GM12878 (cell line): ENCODE results near the gene NAT10. TPM values are rescaled to one million over a fixed set of nuclear protein-coding genes. Genes with fewer than 3 reads are reported as not detected.

ENCODE experiments used
- BHLHE40 ChIP-seq, 2 experiments: fragments of 450-650 bp in 1 of 2; IDR thresholded peaks; 2 replicates each; pipeline ENCODE4 v1.6.1; 2011 to 2017; ENCODE audit warnings: low read depth in 2 of 2, borderline replicate concordance in 1 of 2, improper control_type of control experiment in 1 of 2, low read length in 1 of 2, mild to moderate bottlenecking in 1 of 2
- CEBPB ChIP-seq, 2 experiments: fragments of 150-350 bp in 1 of 2; IDR thresholded peaks; 2 replicates each; pipeline ENCODE4 v1.6.1; 2012 to 2014; ENCODE audit warnings: low read depth in 2 of 2, low read length in 2 of 2, borderline replicate concordance in 1 of 2, inconsistent platforms in 1 of 2
- EP300 ChIP-seq, 2 experiments: fragments of 150-350 bp in 1 of 2; IDR thresholded peaks; 2 replicates each; pipeline ENCODE4 v1.6.1; 2011 to 2012; ENCODE audit warnings: low read depth in 2 of 2, low read length in 2 of 2, borderline replicate concordance in 1 of 2, improper control_type of control experiment in 1 of 2, inconsistent platforms in 1 of 2; ENCODE audit not compliant: control insufficient read depth in 1 of 2
- ESRRA ChIP-seq: IDR thresholded peaks from 2 replicates; pipeline ENCODE4 v1.6.1; 2012; ENCODE audit warnings: mild to moderate bottlenecking, low read length, improper control_type of control experiment
- GABPA ChIP-seq: IDR thresholded peaks from 2 replicates; pipeline ENCODE4 v1.6.1; 2014; ENCODE audit warnings: antibody characterized with exemption, low read depth, mild to moderate bottlenecking, inconsistent platforms
- HDAC6 ChIP-seq: fragments of 200-600 bp; sonication (generic); IDR thresholded peaks from one replicate; pipeline ENCODE4 v1.8.0; 2017; ENCODE audit warnings: antibody characterized with exemption; ENCODE audit not compliant: unreplicated experiment
- JUNB ChIP-seq: IDR thresholded peaks from 2 replicates; pipeline ENCODE4 v1.6.1; 2016; ENCODE audit warnings: antibody characterized with exemption, mild to moderate bottlenecking
- JUND ChIP-seq: IDR thresholded peaks from 2 replicates; pipeline ENCODE4 v1.6.1; 2012; ENCODE audit warnings: low read depth, mild to moderate bottlenecking, low read length, improper control_type of control experiment, moderate library complexity
- MYB ChIP-seq: fragments of 150-350 bp; IDR thresholded peaks from 2 replicates; pipeline ENCODE4 v1.6.1; 2014; ENCODE audit warnings: mild to moderate bottlenecking, low read depth, low read length, borderline replicate concordance
- NFYB ChIP-seq: IDR thresholded peaks from 2 replicates; pipeline ENCODE4 v1.6.1; 2011; ENCODE audit warnings: low read depth, mild to moderate bottlenecking, low read length, improper control_type of control experiment, moderate library complexity; ENCODE audit not compliant: insufficient read depth
- NR2C1 ChIP-seq: fragments of 450-650 bp; IDR thresholded peaks from 2 replicates; pipeline ENCODE4 v1.6.1; 2017; ENCODE audit warnings: antibody characterized with exemption, mild to moderate bottlenecking, moderate library complexity
- PAX8 ChIP-seq: fragments of 450-650 bp; IDR thresholded peaks from 2 replicates; pipeline ENCODE4 v1.6.1; 2017; ENCODE audit warnings: mild to moderate bottlenecking, moderate library complexity
- SUZ12 ChIP-seq: fragments of 200-600 bp; sonication (generic); IDR thresholded peaks from one replicate; pipeline ENCODE4 v1.6.1; 2018; ENCODE audit warnings: antibody characterized with exemption, mild to moderate bottlenecking; ENCODE audit not compliant: unreplicated experiment
- ZNF207 ChIP-seq: fragments of 450-650 bp; IDR thresholded peaks from 2 replicates; pipeline ENCODE4 v1.6.1; 2014; ENCODE audit warnings: antibody characterized with exemption, mild to moderate bottlenecking, borderline replicate concordance
- polyA plus RNA-seq, 11 experiments: library from polyadenylated mRNA; depleted of rRNA in 4 of 11; unstranded in 6 of 11; stranded (reverse) in 5 of 11; fragments of >200 nt; fragmentation: Nextera tagmentation in 4 of 11; fragmentation: Illumina TruSeq in 1 of 11; extraction: Ambion mirVana in 4 of 11; extraction: Trizol in 1 of 11; gene quantifications; 1 replicate in 1 of 11; 2 replicates in 10 of 11; pipeline versions ENCODE4 v1.2.1 to v1.2.3, GENCODE V29; 2011 to 2016; ENCODE audit warnings: inconsistent platforms in 2 of 11, missing spikeins in 2 of 11, low read depth in 1 of 11
- total RNA-seq, 4 experiments: library from RNA; depleted of rRNA in 3 of 4; stranded (reverse); fragments of >200 nt in 3 of 4; fragmentation: Illumina TruSeq in 1 of 4; extraction: Trizol in 1 of 4; gene quantifications; 2 replicates each; pipeline versions ENCODE4 v1.2.1 to v1.2.3, GENCODE V29; 2013 to 2021
- TF ChIP-seq, protein P1 (sequence below): fragments of 150-350 bp; IDR thresholded peaks from 2 replicates; pipeline ENCODE4 v1.6.1; 2016; ENCODE audit warnings: low read depth, low read length
- TF ChIP-seq, protein P2 (sequence below): IDR thresholded peaks from 2 replicates; pipeline ENCODE4 v1.6.1; 2012; ENCODE audit warnings: low read depth, low read length, improper control_type of control experiment
- TF ChIP-seq, protein P3 (sequence below): fragments of 450-650 bp; IDR thresholded peaks from 2 replicates; pipeline ENCODE4 v1.6.1; 2017; ENCODE audit warnings: mild to moderate bottlenecking, moderate library complexity
- TF ChIP-seq, protein P4 (sequence below): fragments of 450-650 bp; IDR thresholded peaks from 2 replicates; pipeline ENCODE4 v1.6.1; 2016; ENCODE audit warnings: mild to moderate bottlenecking

The NAT10 gene
- total and polyA plus RNA-seq, 10 of the 15 experiments (the other 5 are each of a cell fraction or from before 2014, with no cell fraction given) = 45.1 to 95.5 (median 72.8) TPM

DNA sequence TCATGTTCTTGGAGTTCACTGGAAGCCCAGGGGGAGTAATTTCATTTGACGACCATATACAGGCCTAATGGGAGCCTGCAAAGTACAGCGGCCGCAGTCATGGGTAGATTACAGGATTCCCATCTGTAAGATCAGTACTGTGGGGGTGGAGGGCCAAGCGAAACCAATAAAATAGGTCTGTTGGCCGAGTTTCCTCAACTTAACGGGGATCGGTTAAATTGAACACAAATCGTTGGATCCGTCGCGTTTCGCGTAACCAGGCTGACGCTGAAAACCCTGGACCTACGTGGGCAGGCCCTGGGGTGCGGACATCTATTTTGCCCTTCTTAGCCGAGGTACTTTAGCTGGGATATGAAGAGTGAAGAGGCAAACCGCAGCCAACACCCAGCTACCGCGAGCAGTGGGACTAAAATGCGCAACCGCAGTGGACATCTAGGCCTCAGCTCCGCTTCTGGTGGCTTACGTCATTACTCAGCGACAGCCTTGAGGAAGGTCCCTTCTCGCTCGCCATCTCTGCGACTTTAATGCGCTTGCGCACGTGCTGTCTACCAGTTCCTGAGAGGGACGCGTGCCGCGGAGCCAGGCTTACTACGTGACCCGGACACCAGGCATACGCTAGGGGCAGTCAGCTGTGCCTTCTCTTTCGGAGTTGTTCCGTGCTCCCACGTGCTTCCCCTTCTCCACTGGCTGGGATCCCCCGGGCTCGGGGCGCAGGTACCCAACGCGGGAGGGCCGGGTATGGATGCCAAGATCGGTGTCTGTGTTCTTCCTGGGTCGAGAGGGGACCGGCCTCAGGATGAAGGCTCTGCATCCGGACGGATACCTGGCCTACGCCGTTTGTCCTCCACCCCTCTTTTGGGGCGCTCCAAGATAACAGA lies at the start of gene NAT10 (continued):
- TF ChIP-seq, protein P1, sequence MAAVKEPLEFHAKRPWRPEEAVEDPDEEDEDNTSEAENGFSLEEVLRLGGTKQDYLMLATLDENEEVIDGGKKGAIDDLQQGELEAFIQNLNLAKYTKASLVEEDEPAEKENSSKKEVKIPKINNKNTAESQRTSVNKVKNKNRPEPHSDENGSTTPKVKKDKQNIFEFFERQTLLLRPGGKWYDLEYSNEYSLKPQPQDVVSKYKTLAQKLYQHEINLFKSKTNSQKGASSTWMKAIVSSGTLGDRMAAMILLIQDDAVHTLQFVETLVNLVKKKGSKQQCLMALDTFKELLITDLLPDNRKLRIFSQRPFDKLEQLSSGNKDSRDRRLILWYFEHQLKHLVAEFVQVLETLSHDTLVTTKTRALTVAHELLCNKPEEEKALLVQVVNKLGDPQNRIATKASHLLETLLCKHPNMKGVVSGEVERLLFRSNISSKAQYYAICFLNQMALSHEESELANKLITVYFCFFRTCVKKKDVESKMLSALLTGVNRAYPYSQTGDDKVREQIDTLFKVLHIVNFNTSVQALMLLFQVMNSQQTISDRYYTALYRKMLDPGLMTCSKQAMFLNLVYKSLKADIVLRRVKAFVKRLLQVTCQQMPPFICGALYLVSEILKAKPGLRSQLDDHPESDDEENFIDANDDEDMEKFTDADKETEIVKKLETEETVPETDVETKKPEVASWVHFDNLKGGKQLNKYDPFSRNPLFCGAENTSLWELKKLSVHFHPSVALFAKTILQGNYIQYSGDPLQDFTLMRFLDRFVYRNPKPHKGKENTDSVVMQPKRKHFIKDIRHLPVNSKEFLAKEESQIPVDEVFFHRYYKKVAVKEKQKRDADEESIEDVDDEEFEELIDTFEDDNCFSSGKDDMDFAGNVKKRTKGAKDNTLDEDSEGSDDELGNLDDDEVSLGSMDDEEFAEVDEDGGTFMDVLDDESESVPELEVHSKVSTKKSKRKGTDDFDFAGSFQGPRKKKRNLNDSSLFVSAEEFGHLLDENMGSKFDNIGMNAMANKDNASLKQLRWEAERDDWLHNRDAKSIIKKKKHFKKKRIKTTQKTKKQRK = peak; percentile 50; the same call in 1 of the 2 replicates
- TF ChIP-seq PAX8 (0 out of 2 replicates have a peak, but pooled peaks have one; percentile 43), JUND (no peak), BHLHE40 (IDR thresholded peaks at IDR 0.05; ENCODE audit: borderline replicate concordance in 1 of 2, low read depth in 2 of 2, low read length in 1 of 2) (peak; percentile 99 to 100), HDAC6 (peak; percentile 28), MYB (peak; percentile 51; the same call in 1 of the 2 replicates), NR2C1 (0 out of 2 replicates have a peak, but pooled peaks have one; percentile 19), JUNB (peak; percentile 21; the same call in 1 of the 2 replicates), ZNF207 (peak; percentile 35; the same call in 1 of the 2 replicates), NFYB (peak; percentile 55; the same call in 1 of the 2 replicates), EP300 (IDR thresholded peaks at IDR 0.05; ENCODE audit: borderline replicate concordance in 1 of 2, control insufficient read depth in 1 of 2, low read depth in 2 of 2, low read length in 2 of 2) (peak in 1 of 2 experiments; percentile 73; a peak in 2 of 4 replicates), ESRRA (no peak), GABPA (no peak; the same call in 1 of the 2 replicates), SUZ12 (no peak), CEBPB (IDR thresholded peaks at IDR 0.05; ENCODE audit: borderline replicate concordance in 1 of 2, low read depth in 2 of 2, low read length in 2 of 2) (no peak)
- TF ChIP-seq, protein P2, sequence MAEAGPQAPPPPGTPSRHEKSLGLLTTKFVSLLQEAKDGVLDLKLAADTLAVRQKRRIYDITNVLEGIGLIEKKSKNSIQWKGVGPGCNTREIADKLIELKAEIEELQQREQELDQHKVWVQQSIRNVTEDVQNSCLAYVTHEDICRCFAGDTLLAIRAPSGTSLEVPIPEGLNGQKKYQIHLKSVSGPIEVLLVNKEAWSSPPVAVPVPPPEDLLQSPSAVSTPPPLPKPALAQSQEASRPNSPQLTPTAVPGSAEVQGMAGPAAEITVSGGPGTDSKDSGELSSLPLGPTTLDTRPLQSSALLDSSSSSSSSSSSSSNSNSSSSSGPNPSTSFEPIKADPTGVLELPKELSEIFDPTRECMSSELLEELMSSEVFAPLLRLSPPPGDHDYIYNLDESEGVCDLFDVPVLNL = no peak
- TF ChIP-seq, protein P3, sequence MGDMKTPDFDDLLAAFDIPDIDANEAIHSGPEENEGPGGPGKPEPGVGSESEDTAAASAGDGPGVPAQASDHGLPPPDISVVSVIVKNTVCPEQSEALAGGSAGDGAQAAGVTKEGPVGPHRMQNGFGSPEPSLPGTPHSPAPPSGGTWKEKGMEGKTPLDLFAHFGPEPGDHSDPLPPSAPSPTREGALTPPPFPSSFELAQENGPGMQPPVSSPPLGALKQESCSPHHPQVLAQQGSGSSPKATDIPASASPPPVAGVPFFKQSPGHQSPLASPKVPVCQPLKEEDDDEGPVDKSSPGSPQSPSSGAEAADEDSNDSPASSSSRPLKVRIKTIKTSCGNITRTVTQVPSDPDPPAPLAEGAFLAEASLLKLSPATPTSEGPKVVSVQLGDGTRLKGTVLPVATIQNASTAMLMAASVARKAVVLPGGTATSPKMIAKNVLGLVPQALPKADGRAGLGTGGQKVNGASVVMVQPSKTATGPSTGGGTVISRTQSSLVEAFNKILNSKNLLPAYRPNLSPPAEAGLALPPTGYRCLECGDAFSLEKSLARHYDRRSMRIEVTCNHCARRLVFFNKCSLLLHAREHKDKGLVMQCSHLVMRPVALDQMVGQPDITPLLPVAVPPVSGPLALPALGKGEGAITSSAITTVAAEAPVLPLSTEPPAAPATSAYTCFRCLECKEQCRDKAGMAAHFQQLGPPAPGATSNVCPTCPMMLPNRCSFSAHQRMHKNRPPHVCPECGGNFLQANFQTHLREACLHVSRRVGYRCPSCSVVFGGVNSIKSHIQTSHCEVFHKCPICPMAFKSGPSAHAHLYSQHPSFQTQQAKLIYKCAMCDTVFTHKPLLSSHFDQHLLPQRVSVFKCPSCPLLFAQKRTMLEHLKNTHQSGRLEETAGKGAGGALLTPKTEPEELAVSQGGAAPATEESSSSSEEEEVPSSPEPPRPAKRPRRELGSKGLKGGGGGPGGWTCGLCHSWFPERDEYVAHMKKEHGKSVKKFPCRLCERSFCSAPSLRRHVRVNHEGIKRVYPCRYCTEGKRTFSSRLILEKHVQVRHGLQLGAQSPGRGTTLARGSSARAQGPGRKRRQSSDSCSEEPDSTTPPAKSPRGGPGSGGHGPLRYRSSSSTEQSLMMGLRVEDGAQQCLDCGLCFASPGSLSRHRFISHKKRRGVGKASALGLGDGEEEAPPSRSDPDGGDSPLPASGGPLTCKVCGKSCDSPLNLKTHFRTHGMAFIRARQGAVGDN = 0 out of 2 replicates have a peak, but pooled peaks have one; percentile 58
- TF ChIP-seq, protein P4, sequence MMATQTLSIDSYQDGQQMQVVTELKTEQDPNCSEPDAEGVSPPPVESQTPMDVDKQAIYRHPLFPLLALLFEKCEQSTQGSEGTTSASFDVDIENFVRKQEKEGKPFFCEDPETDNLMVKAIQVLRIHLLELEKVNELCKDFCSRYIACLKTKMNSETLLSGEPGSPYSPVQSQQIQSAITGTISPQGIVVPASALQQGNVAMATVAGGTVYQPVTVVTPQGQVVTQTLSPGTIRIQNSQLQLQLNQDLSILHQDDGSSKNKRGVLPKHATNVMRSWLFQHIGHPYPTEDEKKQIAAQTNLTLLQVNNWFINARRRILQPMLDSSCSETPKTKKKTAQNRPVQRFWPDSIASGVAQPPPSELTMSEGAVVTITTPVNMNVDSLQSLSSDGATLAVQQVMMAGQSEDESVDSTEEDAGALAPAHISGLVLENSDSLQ = peak; percentile 41; the same call in 1 of the 2 replicates
